GM19452 (cell line): Measurements from ENCODE around the gene CMTM2.

Experiments used
- ATAC-seq: cut with Tn5 transposase; IDR thresholded peaks from one replicate; pipeline ENCODE4 v1.9.1; 2021; ENCODE audit not compliant: unreplicated experiment

The CMTM2 gene, protein sequence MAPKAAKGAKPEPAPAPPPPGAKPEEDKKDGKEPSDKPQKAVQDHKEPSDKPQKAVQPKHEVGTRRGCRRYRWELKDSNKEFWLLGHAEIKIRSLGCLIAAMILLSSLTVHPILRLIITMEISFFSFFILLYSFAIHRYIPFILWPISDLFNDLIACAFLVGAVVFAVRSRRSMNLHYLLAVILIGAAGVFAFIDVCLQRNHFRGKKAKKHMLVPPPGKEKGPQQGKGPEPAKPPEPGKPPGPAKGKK

DNA sequence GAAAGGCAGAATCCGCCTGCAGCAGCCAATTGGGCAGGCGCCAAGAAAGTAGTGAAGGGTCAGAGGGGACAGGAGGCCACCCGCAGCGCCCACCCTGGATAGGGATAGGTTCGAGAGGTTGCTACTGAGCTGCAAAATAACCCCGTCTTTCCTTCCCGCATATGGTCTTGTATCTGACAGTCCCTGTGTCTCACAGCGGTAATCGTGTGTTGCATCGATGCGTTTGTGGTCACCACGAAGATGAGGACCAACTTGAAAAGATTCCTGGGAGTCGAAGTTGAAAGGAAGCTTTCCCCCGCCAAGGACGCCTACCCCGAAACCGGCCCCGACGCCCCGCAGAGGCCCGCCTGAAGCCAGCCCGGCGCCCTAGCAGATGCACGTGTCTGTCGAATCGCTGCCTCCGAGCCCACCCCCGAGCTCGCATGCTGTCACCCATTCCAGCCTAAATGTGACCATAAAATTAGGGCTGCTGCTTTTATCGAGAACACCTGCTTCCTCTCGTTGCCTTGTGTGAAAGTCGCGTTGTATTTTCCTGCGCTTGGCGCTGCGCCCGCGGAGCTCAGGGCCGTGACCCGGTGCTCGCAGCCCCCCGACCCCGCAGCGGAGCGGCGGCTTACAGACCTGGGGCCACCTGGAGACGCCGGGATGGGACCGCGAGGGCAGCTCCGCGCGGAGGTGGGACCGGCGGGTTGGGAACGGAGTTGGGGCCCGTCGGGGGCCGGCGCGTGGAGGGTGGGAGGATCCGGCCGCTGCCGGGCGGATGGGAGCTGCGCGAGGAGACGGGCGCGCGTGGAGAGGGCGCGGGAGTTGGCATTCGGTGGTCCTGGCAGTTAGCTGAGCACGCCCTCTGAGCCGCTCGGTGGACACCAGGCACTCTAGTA is at the start of gene CMTM2:
Gene CMTM2 (plus strand): TSS at position 813 of the 881 bp plus-strand sequence. CDS start 145 bp downstream, outside the sequence.
- ATAC-seq = no peak

DNA sequence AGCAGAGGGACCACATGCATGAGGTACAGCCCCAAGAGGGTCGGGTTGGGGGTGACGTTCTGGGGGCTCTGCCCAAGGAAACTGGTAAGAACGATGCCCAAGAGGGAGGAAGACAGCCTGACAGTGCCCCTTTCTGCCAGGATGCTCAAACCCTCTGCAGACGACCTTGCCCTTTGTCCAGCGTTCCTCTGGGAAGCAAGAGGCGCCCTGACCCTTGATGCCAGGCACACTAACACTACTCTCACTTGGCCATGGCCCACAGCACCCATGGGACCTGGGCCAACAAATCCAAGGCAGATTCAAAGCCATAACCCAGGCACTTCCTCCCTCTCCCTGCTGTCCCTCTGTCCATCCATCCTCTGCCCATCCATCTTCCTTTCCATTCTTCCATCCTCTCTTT is 49.8 kb upstream of the CMTM2 start:
- ATAC-seq = no peak

- ATAC-seq = no peak
These were observed 44.9 kb upstream of the CMTM2 start for GRCh38 chr16:66534376-66534799.

DNA sequence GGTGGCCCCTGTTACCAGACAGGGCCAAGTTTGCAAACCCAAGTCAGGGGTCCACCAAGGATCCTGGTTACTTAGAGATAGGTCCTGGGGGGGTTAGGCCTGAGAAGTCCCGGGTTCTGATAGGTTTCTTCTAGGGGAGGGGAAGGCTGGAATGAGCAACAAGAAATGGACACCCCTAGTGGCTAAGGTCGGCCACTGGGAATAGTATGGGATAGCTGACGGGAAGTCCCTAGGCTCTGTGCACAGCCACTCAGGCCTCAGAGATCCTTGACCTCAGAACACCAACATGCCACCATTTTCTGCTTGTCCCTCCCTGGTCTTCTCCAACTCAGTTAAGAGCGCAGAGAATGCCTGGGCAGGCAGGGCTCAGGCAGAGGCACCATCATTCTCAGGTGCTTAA is 42.7 kb upstream of the CMTM2 start:
- no peak for ATAC-seq

DNA sequence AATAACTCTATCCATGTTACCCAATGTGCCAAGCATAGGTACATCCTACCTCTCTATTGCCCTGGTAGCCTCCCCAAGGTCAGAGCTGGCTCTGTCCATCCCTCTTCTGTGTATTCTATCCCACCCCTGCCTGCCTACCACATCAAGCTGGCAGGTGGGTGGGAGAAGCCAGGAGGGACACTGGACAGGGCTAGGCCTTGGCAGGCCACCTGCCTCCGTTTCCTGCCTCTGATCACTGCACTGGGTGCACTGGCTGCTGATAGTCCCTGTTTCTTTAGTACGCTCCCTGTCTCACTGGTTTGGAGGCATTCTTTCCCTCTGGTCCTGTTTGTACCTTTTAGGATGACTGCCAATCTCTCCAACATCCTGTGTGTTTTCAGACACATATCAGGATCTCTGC is 42.0 kb upstream of the CMTM2 start:
- no peak for ATAC-seq

- no peak for ATAC-seq
These were observed 40.4 kb upstream of the CMTM2 start for GRCh38 chr16:66538910-66539309.

DNA sequence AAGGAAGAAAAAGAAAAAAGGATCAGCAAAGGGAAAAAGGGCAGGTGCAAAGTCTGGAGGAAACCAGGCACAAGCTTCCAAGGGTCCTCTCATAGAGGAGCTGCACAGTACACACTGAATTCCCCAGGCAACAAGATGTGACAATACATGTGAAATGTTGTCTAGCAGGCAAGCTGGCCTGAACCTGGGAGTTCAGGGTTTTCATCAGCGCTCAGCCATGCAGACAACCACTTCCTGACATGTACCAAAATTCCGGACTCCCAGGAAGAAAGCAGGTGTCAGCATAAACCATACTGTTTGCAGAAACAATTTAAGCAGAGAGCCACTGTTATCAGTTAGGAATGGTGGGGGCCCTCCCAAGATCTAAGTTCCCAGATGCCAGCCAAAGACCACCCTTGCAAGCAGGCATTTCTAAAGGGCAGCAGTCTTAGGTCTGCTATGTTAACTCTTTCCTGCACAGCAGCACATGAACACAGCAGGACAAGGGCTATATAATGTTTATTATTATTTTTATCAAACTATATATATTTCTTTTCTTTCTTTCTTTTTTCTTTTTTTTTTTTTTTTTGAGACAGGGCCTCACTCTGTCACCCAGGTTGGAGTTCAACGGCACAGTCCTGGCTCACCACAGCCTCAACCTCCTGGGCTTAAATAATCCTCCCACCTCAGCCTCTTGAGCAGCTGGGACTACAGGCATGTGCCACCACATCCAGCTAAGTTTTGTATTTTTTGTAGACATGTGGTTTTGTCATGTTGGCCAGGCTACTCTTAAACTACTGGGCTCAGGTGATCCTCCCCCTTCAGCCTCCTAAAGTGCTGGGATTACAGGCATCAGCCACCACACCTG is 39.4 kb upstream of the CMTM2 start:
- ATAC-seq = peak; percentile 70

DNA sequence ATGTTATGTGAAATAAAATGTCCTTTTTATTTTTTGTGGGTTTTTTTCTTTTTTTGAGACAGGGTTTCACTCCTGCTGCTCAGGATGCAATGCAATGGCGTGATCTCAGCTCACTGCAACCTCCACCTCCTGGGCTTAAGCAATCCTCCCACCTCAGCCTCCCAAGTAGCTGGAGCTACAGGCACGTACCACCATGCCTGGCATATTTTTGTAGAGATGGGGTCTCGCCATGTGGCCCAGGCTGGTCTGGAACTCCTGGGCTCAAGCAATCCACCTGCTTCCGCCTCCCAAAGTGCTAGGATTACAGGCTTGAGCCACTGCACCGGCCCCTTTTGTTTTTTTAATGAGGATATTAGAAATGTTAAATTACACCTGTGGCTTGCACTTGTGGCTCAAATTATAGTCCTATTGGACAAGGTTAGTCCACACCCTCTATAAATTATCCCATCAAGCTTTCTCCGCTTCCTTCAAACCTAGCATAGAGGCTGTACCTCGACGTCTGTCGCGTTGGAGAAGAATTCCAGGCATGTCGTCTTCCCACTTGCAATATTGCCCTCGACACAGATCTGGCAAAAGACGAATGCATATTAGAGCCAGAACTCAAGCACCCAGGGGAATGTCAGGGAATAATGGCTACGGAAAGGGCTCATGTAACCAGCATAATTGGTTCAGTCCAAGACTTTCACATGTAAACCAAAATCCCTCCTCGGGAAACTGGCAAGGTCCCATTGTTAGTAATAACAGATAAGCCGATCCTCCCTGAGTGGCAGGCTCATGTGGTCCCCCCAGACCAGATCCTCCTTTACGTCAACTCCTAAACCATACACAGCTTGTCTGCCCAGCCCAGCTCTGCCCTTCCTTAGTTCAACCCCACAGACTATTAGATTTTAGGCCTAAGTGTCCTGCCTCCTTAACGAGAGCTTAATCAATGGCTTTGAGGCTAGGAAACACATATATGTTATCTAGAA is 37.6 kb upstream of the CMTM2 start:
- no peak for ATAC-seq

GRCh38 chr16:66542396-66542795 is 36.9 kb upstream of the CMTM2 start:
- no peak for ATAC-seq

- no peak for ATAC-seq
These were observed 35.7 kb upstream of the CMTM2 start for GRCh38 chr16:66543541-66543940.

GRCh38 chr16:66544016-66544757 is 35.1 kb upstream of the CMTM2 start:
- no peak for ATAC-seq

DNA sequence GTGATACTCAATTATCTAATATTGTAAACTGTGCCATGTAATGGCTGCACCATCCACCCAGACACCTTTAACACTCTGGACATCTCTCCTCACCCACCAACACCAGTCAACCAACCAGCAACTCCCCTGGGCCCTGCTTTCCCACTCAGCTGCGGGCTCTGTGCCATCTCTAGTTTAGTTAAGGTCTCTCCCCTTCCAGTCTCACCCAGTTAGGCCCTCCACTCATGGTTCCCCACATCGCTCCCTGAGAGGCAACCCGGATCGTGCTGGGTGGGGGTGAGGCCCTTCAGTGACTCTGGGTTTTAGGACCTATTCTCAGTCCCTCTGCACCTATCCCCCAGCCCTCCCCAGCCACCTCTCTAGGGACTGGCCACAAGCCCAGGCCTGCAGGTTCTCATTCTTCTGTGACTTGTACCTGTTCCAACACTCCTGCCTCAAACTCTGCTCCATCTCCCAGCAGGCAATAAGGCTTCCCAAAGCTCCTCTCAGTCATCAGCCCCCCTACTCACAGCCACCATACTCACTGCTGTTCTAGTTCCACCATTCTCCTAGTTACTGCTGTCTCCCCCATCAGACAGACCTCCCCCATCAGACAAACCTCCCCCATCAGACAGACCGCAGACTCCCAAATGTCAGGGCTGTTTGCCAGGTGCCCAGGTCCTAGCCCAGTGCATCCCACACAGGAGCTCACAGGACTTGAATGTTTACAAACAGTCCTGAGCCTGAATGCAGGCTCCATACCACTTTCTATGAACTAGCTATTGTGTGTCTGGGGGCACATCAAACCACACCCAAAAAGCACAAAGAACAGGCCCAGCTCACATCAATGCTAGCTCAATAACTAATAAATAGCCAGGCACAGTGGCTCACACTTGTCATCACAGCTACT is 31.9 kb upstream of the CMTM2 start:
- no peak for ATAC-seq

DNA sequence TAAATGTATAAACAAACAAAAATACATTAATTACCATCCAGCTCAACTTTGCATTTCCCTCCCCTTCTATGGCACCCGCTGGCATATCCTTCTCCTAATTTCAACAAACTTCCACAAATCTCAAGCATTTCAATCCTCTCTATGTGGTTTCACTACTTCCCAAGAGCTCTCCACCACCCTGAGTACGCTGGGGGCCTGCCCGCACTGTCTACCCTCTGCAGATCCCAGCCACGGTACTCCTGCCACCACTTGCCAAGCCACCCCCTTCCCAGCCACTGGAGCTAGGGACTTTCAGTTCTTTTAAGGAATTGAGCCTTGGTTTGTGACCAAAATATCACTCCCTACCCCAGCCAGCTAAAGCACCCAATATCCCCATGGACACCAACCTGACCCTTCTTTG is 31.2 kb upstream of the CMTM2 start:
- no peak for ATAC-seq

GRCh38 chr16:66548868-66549267 is 30.4 kb upstream of the CMTM2 start:
- no peak for ATAC-seq

- ATAC-seq = no peak
These were observed 29.8 kb upstream of the CMTM2 start, which contains the start of gene TK2 for GRCh38 chr16:66549284-66550131. Gene TK2, minus strand, starts transcription at chr16:66550122. Its CDS starts 61 bp downstream, at chr16:66550061.

DNA sequence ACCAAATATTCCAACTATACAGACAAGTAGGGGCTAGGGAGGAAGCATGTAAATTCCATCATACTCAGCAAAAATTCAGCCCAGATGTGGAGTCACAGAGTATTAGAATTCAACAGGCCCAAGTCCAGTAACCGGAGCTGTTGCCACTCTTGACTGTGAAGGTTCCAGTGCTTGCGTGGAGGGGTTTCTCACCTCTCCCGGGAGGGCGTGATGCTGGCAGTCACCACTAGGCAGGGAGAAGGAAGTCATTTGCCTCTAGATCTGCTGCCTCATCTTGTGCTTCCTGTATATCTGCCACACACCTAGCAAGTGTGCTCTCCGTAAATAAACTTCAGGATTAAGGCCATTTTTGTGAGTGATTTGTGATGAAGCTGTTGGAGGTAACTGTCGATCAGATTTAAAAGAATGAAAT is 27.9 kb upstream of the CMTM2 start:
- ATAC-seq = no peak

DNA sequence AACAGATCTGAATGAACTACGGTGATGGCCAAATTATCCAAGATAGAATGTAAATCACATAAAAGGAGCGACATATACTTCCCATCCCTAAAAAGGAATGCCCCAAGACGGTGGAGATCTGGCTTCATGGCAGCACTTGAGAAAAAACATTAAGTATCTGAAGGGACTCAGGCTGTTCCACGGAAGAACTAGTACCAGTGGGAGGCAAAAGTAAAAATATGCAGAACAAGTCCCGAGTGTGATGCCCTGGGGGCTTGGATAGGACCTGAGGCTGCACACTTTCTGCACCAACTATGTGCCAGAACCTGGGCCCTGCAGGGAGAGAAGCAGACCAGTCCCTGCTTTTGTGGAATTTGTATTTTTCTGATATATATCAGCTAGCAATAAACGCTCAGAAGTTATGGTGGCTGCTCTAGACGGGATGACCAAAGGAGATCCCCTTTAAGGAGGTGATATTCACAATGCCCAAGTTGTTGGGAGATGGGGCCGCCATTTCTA is 27.4 kb upstream of the CMTM2 start:
- no peak for ATAC-seq
